Bronchial epithelial cell (primary cell): ENCODE data around the gene POGZ. TPM values are rescaled to one million over a fixed set of nuclear protein-coding genes. Genes with fewer than 3 reads are reported as not detected.
"Not testable (repeated sequence)": the region's sequence is repeated elsewhere in the genome, so short reads cannot be mapped to it uniquely, and the experiment has no call there.

Experiments used
- DNase-seq: peaks from one replicate; pipeline ENCODE4 v3.0.0-alpha.2; 2010; ENCODE audit warnings: low read depth
- FAIRE-seq: peaks from 2 replicates; lab custom pipeline; 2011; peaks lifted over from hg19 to GRCh38; lab: Jason Lieb, UNC
- H3K27me3 ChIP-seq: 2 replicates; pipeline ENCODE4 v1.5.1; 2011; ENCODE audit warnings: low read length; ENCODE audit not compliant: control insufficient read depth, insufficient read depth
- H3K36me3 ChIP-seq: 2 replicates; pipeline ENCODE4 v1.5.1; 2011; ENCODE audit warnings: low read length; ENCODE audit not compliant: control insufficient read depth, insufficient read depth
- H3K4me3 ChIP-seq: 2 replicates; pipeline ENCODE4 v1.5.1; 2011; ENCODE audit warnings: mild to moderate bottlenecking, low read depth, low read length, control low read depth
- CTCF ChIP-seq: IDR thresholded peaks from 2 replicates; pipeline ENCODE4 v1.5.1; 2011; ENCODE audit warnings: mild to moderate bottlenecking, moderate library complexity, low read length, control low read depth, inconsistent platforms; ENCODE audit not compliant: insufficient read depth, severe bottlenecking
- total RNA-seq: library from RNA; depleted of rRNA; stranded (reverse); fragments of >200 nt; gene quantifications from 2 replicates; pipeline ENCODE4 v1.2.1, GENCODE V29; 2014

Gene POGZ
- total RNA-seq, 1 donor from 2014 or later, result 6.6 TPM

GRCh38 chr1:151391079-151391563 lies 68.2 kb downstream of the POGZ start:
- FAIRE-seq (no peak), DNase-seq (no peak)
- Histone ChIP-seq H3K27me3 (no peaks in the 10 kb centered on the region), H3K36me3 (no peaks in the 10 kb centered on the region), H3K4me3 (no peak overlapping the region)
- TF ChIP-seq CTCF, result no peak

- DNase-seq, FAIRE-seq, H3K27me3 ChIP-seq, H3K36me3 ChIP-seq, H3K4me3 ChIP-seq: not testable (repeated sequence)
These were observed 68.8 kb downstream of the POGZ start for GRCh38 chr1:151390221-151391078.

GRCh38 chr1:151386002-151386401 lies 73.3 kb downstream of the POGZ start:
- H3K36me3 ChIP-seq, result no peaks in the 10 kb centered on the region
- no peak overlapping the region for H3K4me3 ChIP-seq
- TF ChIP-seq CTCF, result no peak
- FAIRE-seq (no peak), DNase-seq (no peak)
- no peaks in the 10 kb centered on the region for H3K27me3 ChIP-seq

GRCh38 chr1:151384584-151384983 lies 74.7 kb downstream of the POGZ start:
- Histone ChIP-seq H3K27me3 (no peaks in the 10 kb centered on the region), H3K4me3 (no peak overlapping the region), H3K36me3 (no peaks in the 10 kb centered on the region)
- DNase-seq (no peak), FAIRE-seq (peak; percentile 43)
- no peak for TF ChIP-seq CTCF

GRCh38 chr1:151377150-151377884 lies 82.0 kb downstream of the POGZ start:
- FAIRE-seq, result no peak
- DNase-seq, result no peak
- Histone ChIP-seq H3K36me3 (no peaks in the 10 kb centered on the region), H3K4me3 (no peak overlapping the region), H3K27me3 (peaks cover 1% of the 10 kb centered on the region)
- TF ChIP-seq CTCF, result no peak

GRCh38 chr1:151373196-151373595 lies 86.1 kb downstream of the POGZ start:
- TF ChIP-seq CTCF, result no peak
- FAIRE-seq, result no peak
- peaks cover 1% of the 10 kb centered on the region for H3K27me3 ChIP-seq
- H3K36me3 ChIP-seq, result no peaks in the 10 kb centered on the region
- H3K4me3 ChIP-seq, result no peak overlapping the region
- DNase-seq, result no peak
